Esophagus mucosa (tissue), 1 donor: ENCODE results near the gene RHOB. TPM values are rescaled to one million over a fixed set of nuclear protein-coding genes. Genes with fewer than 3 reads are reported as not detected.
A peak's percentile ranks its signal among the peaks of the same experiment; 100 is the strongest.

ENCODE experiments used
- ATAC-seq: fragments of 200-7000 bp; cut with Tn5 transposase; one replicate; pipeline ENCODE4 v1.9.1; 2020
- total RNA-seq: library from RNA; stranded (reverse); gene quantifications from one replicate; pipeline ENCODE4 v1.2.4, GENCODE V29; 2023
- donor health status: DM: yes; HTN: yes; CAD: no.

RHOB gene
- total RNA-seq, 1 donor from 2014 or later = 32.0 TPM

DNA sequence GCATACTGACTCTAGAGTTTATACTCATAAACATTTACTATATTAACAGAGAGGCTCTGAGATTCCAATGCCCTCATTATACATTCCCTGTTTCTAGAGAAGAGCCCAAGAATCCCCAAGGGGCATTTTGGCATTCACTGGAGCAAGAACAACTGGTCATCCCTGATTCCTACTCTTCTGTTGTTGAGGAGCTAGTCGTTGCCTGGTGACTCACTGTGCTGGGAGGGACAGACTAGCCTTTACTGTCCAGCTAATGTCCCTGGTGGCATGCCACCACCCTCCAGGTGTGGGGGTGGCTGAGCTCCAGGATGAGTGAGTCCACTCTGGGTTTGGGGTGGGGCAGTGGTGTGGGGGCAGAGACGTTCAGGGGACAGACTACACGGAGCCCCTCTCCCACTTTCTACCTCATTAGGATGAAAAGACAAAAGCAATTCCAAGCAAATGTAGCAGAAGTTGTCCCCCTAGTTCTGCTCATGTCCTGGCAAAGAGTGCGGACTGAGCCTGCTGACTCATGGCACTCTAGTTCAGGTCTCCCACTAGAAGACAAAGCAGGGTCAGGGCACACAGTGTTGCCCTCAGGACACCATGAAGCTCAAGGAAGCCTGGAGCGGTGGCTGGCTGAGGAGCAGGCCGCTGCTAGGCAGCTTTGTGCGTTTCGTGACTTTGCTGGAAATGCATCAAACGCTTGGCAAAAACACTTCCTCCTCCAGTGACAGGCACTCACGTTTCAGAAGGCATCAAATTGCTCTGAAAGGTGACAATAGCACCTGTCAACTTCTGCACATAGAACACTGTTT is 49.4 kb downstream of the RHOB start:
- peak; percentile 78 for ATAC-seq

DNA sequence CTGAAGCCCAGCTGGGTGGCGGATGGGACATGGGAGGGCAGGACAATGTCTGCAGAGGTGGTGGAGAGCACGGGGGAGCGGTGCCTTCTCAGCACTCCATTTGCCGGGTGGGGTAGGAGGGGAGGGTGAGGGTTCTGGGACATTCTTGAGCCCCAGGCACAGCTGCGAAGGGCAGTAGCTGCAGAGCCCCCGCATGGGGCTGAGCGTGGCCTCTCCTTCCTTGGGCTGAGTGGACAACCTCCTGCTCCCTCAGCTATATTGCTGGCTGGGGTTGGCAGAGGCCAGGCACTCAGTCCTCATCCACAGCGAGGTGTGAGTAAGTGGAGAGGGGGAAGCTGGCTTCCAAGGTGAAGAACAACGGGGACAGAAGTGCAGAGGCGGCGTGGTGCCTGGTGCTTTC is 50.1 kb downstream of the RHOB start:
- no peak for ATAC-seq

Other genes with a start within 250 kb of the RHOB start
- 477 TPM for gene SDC1, start 221.9 kb upstream of the RHOB start, total RNA-seq
- gene PUM2, start 96.2 kb upstream of the RHOB start, total RNA-seq = 53.6 TPM
- 12.4 TPM for gene HS1BP3, start 204.0 kb downstream of the RHOB start, total RNA-seq
- gene GDF7, start 220.1 kb downstream of the RHOB start, total RNA-seq = 0.32 TPM